Keratinocyte (primary cell): ENCODE data around the gene NHERF2. TPM values are rescaled to one million over a fixed set of nuclear protein-coding genes. Genes with fewer than 3 reads are reported as not detected.

Experiments used
- DNase-seq: peaks from one replicate; pipeline ENCODE4 v3.0.0-alpha.2; 2011; ENCODE audit warnings: low read depth, missing footprints, low spot score
- FAIRE-seq: peaks from 2 replicates; lab custom pipeline; 2011; peaks lifted over from hg19 to GRCh38; lab: Jason Lieb, UNC
- H2AFZ ChIP-seq: 2 replicates; pipeline ENCODE4 v1.6.0; 2012; ENCODE audit warnings: low read length, control low read depth, inconsistent platforms; ENCODE audit not compliant: control insufficient read depth
- H3K27ac ChIP-seq: 2 replicates; pipeline ENCODE4 v1.5.1; 2011; ENCODE audit warnings: low read length; ENCODE audit not compliant: control insufficient read depth, insufficient read depth
- H3K27me3 ChIP-seq: 3 replicates; pipeline ENCODE4 v1.6.0; 2011; ENCODE audit warnings: low read length; ENCODE audit not compliant: control insufficient read depth, insufficient read depth; ENCODE audit errors: extremely low read depth
- H3K36me3 ChIP-seq, 2 experiments: 2 replicates in 1 of 2; 3 replicates in 1 of 2; pipeline ENCODE4 v1.5.1; 2011; ENCODE audit warnings: low read length in 2 of 2, mild to moderate bottlenecking in 1 of 2; ENCODE audit not compliant: control insufficient read depth in 2 of 2, insufficient read depth in 2 of 2; ENCODE audit errors: extremely low read depth in 1 of 2
- H3K4me1 ChIP-seq: 3 replicates; pipeline ENCODE4 v1.5.1; 2011; ENCODE audit warnings: low read length; ENCODE audit not compliant: control insufficient read depth, insufficient read depth; ENCODE audit errors: extremely low read depth
- H3K4me2 ChIP-seq: 3 replicates; pipeline ENCODE4 v1.6.0; 2011; ENCODE audit warnings: low read depth, low read length; ENCODE audit not compliant: control insufficient read depth, insufficient read depth; ENCODE audit errors: extremely low read depth
- H3K4me3 ChIP-seq, 3 experiments: fragments of 200-600 bp in 1 of 3; sonication (generic) in 1 of 3; 2 replicates in 2 of 3; 3 replicates in 1 of 3; pipeline ENCODE4 v1.5.1; 2011 to 2016; ENCODE audit warnings: low read length in 3 of 3, mild to moderate bottlenecking in 3 of 3, control low read depth in 2 of 3, inconsistent platforms in 1 of 3, low read depth in 1 of 3, mixed read lengths in 1 of 3, mixed run types in 1 of 3, moderate library complexity in 1 of 3; ENCODE audit not compliant: control insufficient read depth in 2 of 3, insufficient read depth in 2 of 3; ENCODE audit errors: extremely low read depth in 1 of 3
- H3K79me2 ChIP-seq: 2 replicates; pipeline ENCODE4 v1.6.0; 2012; ENCODE audit warnings: low read length; ENCODE audit not compliant: control insufficient read depth, insufficient read depth
- H3K9ac ChIP-seq: 3 replicates; pipeline ENCODE4 v1.6.0; 2011; ENCODE audit warnings: low read length; ENCODE audit not compliant: control insufficient read depth, insufficient read depth; ENCODE audit errors: extremely low read depth
- H3K9me1 ChIP-seq: 3 replicates; pipeline ENCODE4 v1.6.0; 2011; ENCODE audit warnings: low read length; ENCODE audit not compliant: control insufficient read depth, insufficient read depth; ENCODE audit errors: extremely low read depth
- H3K9me3 ChIP-seq: 2 replicates; pipeline ENCODE4 v1.5.1; 2012; ENCODE audit warnings: low read depth, low read length; ENCODE audit not compliant: control insufficient read depth
- H4K20me1 ChIP-seq: 3 replicates; pipeline ENCODE4 v1.6.0; 2011; ENCODE audit warnings: low read length; ENCODE audit not compliant: control insufficient read depth, insufficient read depth; ENCODE audit errors: extremely low read depth
- EZH2 ChIP-seq: IDR thresholded peaks from one replicate; pipeline ENCODE4 v1.6.1; 2012; ENCODE audit warnings: inconsistent platforms, mild to moderate bottlenecking, low read length, moderate library complexity
- dilution Hi-C: fragments of 300-500 bp; cut with MboI; formaldehyde crosslinking; loops from one replicate; pipeline ENCODE4 v1.7.0; 2020; ENCODE audit warnings: low sequenced_read_pairs; ENCODE audit not compliant: extremely low pct_ligation_motif_present
- polyA plus RNA-seq, 5 experiments: library from polyadenylated mRNA; depleted of rRNA in 3 of 5; stranded (reverse) in 3 of 5; stranded (forward) in 1 of 5; unstranded in 1 of 5; fragments of >200 nt; gene quantifications; 1 replicate in 1 of 5; 2 replicates in 3 of 5; 3 replicates in 1 of 5; pipeline versions ENCODE4 v1.2.1 to v1.2.3, GENCODE V29; 2011 to 2012; ENCODE audit warnings: missing spikeins in 2 of 5, low read depth in 1 of 5, low replicate concordance in 1 of 5
- TF ChIP-seq, protein P1 (sequence below), 3 experiments: IDR thresholded peaks in 1 of 3; conservative IDR thresholded peaks in 1 of 3; optimal IDR thresholded peaks in 1 of 3; 2 replicates in 2 of 3; 3 replicates in 1 of 3; pipeline versions ENCODE3 to v1.5.1; 2011; ENCODE audit warnings: low read length in 3 of 3, mild to moderate bottlenecking in 3 of 3, moderate library complexity in 2 of 3, control low read depth in 1 of 3, inconsistent platforms in 1 of 3; ENCODE audit not compliant: insufficient read depth in 2 of 3; ENCODE audit errors: extremely low read depth in 1 of 3

NHERF2 gene
- polyA plus RNA-seq, 1 donor (not counting 4 experiments of a cell fraction or from before 2014, with no cell fraction given) = 5.9 TPM

DNA sequence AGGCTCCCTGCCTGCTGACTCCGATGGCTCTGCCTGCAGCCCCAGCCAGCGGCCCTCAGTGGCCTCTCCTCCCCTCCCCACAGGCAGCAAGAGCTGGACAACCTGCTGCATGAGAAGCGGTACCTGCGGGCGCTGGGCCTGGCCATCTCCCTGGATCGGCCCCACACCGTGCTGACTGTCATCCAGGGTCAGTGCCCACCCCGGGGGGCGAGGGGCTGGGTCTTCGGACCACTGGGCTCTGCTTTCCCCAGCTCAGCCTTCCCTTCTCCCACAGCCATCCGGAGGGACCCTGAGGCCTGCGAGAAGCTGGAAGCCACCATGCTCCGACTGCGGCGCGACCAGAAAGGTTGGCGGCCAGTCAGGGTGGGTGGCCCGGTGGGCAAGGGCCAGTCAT is 48.8 kb upstream of the NHERF2 start:
- H3K4me1 ChIP-seq = peaks cover 32% of the 10 kb centered on the region
- dilution Hi-C loops = no loop called here
- DNase-seq (no peak), FAIRE-seq (no peak)
- no peak overlapping the region for H3K27ac ChIP-seq
- H3K27me3 ChIP-seq = peaks cover 25% of the 10 kb centered on the region
- no peaks in the 10 kb centered on the region for H3K9me3 ChIP-seq
- no peaks in the 10 kb centered on the region for H3K9me1 ChIP-seq
- no peak overlapping the region for H2AFZ ChIP-seq
- TF ChIP-seq, protein P1, sequence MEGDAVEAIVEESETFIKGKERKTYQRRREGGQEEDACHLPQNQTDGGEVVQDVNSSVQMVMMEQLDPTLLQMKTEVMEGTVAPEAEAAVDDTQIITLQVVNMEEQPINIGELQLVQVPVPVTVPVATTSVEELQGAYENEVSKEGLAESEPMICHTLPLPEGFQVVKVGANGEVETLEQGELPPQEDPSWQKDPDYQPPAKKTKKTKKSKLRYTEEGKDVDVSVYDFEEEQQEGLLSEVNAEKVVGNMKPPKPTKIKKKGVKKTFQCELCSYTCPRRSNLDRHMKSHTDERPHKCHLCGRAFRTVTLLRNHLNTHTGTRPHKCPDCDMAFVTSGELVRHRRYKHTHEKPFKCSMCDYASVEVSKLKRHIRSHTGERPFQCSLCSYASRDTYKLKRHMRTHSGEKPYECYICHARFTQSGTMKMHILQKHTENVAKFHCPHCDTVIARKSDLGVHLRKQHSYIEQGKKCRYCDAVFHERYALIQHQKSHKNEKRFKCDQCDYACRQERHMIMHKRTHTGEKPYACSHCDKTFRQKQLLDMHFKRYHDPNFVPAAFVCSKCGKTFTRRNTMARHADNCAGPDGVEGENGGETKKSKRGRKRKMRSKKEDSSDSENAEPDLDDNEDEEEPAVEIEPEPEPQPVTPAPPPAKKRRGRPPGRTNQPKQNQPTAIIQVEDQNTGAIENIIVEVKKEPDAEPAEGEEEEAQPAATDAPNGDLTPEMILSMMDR (optimal IDR thresholded peaks at IDR 0.05 in 1 of 3, IDR thresholded peaks at IDR 0.05 in 1 of 3, conservative IDR thresholded peaks at IDR 0.05 in 1 of 3; ENCODE audit: extremely low read depth in 1 of 3, insufficient read depth in 2 of 3, low read length in 3 of 3) = no peak
- no peak for TF ChIP-seq EZH2
- no peaks in the 10 kb centered on the region for H4K20me1 ChIP-seq
- no peak overlapping the region for H3K4me3 ChIP-seq
- H3K79me2 ChIP-seq = peaks cover 19% of the 10 kb centered on the region
- no peak overlapping the region for H3K4me2 ChIP-seq
- peaks cover 14 to 23% of the 10 kb centered on the region in 2 experiments for H3K36me3 ChIP-seq
- no peak overlapping the region for H3K9ac ChIP-seq

DNA sequence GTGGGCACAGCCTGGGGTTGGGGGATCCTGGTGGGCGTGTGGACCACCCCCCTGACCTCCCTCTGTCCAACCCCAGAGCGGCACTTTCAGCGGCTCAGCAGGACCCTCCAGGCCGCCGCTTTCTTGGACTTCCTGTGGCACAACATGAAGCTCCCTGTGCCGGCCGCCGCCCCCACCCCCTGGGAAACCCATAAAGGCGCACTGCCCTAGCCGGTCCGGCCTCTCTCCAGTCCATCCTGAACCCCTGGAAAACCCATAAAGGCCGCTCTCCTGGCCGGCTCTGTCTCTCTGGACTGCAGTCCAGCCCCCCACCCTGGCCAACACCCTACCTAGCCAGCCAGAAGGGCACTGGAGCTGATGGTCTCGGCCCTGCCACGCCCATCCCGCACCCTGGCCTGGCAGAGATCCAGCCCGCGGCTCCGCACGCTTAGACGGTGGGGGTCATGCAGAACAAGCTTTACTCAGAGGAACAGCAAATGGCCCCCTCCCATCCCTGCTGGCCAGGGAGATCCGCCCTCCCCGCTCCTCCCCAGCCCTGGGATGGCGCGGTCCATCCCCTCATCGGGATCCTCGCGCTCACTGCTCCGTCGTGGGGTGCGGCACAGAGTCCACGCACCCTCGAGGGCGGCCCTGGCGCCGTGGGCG is 48.1 kb upstream of the NHERF2 start:
- Histone ChIP-seq H3K4me3 (peak overlapping the region; percentile 40 to 52 (median 43)), H3K79me2 (peaks cover 12% of the 10 kb centered on the region), H4K20me1 (no peaks in the 10 kb centered on the region), H3K4me1 (peaks cover 25% of the 10 kb centered on the region), H2AFZ (no peak overlapping the region), H3K36me3 (peaks cover 14 to 23% of the 10 kb centered on the region in 2 experiments), H3K9ac (peak overlapping the region; percentile 57), H3K9me1 (no peaks in the 10 kb centered on the region), H3K9me3 (no peaks in the 10 kb centered on the region), H3K4me2 (peak overlapping the region; percentile 66), H3K27me3 (peaks cover 32% of the 10 kb centered on the region), H3K27ac (peak overlapping the region; percentile 26)
- dilution Hi-C loops = no loop called here
- DNase-seq (no peak), FAIRE-seq (no peak)
- TF ChIP-seq, protein P1 (optimal IDR thresholded peaks at IDR 0.05 in 1 of 3, IDR thresholded peaks at IDR 0.05 in 1 of 3, conservative IDR thresholded peaks at IDR 0.05 in 1 of 3; ENCODE audit: extremely low read depth in 1 of 3, insufficient read depth in 2 of 3, low read length in 3 of 3) = no peak
- no peak for TF ChIP-seq EZH2
